IPS-15b (cell line): ENCODE measurements around the gene MYBPC1.
A peak's percentile ranks its signal among the peaks of the same experiment; 100 is the strongest.
"Not testable (repeated sequence)": the region's sequence is repeated elsewhere in the genome, so short reads cannot be mapped to it uniquely, and the experiment has no call there.

Experiments
- H3K27me3 ChIP-seq: one replicate; pipeline ENCODE4 v1.6.1; 2013; ENCODE audit warnings: low read length; ENCODE audit not compliant: control insufficient read depth, insufficient read depth
- H3K36me3 ChIP-seq: one replicate; pipeline ENCODE4 v1.6.1; 2013; ENCODE audit warnings: low read length; ENCODE audit not compliant: control insufficient read depth, insufficient read depth
- H3K4me1 ChIP-seq: one replicate; pipeline ENCODE4 v1.6.1; 2013; ENCODE audit warnings: mild to moderate bottlenecking, low read length; ENCODE audit not compliant: control insufficient read depth, insufficient read depth
- H3K4me3 ChIP-seq: one replicate; pipeline ENCODE4 v1.5.1; 2013; ENCODE audit warnings: low read depth, low read length
- H3K9ac ChIP-seq: one replicate; pipeline ENCODE4 v1.6.1; 2013; ENCODE audit warnings: low read depth, mild to moderate bottlenecking, low read length
- H3K9me3 ChIP-seq: one replicate; pipeline ENCODE4 v1.6.1; 2013; ENCODE audit warnings: mild to moderate bottlenecking, low read length; ENCODE audit not compliant: control insufficient read depth, insufficient read depth

Gene MYBPC1, protein sequence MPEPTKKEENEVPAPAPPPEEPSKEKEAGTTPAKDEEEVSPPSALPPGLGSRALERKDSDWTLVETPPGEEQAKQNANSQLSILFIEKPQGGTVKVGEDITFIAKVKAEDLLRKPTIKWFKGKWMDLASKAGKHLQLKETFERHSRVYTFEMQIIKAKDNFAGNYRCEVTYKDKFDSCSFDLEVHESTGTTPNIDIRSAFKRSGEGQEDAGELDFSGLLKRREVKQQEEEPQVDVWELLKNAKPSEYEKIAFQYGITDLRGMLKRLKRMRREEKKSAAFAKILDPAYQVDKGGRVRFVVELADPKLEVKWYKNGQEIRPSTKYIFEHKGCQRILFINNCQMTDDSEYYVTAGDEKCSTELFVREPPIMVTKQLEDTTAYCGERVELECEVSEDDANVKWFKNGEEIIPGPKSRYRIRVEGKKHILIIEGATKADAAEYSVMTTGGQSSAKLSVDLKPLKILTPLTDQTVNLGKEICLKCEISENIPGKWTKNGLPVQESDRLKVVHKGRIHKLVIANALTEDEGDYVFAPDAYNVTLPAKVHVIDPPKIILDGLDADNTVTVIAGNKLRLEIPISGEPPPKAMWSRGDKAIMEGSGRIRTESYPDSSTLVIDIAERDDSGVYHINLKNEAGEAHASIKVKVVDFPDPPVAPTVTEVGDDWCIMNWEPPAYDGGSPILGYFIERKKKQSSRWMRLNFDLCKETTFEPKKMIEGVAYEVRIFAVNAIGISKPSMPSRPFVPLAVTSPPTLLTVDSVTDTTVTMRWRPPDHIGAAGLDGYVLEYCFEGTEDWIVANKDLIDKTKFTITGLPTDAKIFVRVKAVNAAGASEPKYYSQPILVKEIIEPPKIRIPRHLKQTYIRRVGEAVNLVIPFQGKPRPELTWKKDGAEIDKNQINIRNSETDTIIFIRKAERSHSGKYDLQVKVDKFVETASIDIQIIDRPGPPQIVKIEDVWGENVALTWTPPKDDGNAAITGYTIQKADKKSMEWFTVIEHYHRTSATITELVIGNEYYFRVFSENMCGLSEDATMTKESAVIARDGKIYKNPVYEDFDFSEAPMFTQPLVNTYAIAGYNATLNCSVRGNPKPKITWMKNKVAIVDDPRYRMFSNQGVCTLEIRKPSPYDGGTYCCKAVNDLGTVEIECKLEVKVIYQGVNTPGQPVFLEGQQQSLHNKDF

DNA sequence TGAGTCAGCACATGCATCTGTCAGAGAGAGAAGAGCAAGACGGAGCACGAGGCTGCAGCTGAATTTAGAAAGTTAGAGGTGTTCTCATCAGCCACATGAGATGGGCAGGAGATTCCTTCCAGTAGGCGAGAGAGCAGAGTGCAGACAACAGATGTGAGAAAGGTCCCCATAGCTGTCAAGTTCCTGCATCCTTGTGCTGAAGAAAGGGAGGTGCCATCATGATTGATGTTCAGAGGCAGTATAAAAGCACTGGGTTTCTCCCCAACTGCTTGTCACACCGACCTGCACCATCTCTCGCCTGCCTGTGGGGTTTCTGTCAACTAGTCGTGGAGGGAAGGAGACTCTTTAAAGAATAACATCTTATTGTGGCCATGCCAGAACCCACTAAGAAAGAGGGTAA is at the start of gene MYBPC1:
TSS of gene MYBPC1 (plus strand) at position 272 of the 400 bp plus-strand sequence. CDS start at position 372, 100 bp downstream.
- H3K27me3 ChIP-seq, result no peaks in the 10 kb centered on the region
- no peaks in the 10 kb centered on the region for H3K36me3 ChIP-seq
- H3K9ac ChIP-seq, result no peak within 1 kb of the TSS

DNA sequence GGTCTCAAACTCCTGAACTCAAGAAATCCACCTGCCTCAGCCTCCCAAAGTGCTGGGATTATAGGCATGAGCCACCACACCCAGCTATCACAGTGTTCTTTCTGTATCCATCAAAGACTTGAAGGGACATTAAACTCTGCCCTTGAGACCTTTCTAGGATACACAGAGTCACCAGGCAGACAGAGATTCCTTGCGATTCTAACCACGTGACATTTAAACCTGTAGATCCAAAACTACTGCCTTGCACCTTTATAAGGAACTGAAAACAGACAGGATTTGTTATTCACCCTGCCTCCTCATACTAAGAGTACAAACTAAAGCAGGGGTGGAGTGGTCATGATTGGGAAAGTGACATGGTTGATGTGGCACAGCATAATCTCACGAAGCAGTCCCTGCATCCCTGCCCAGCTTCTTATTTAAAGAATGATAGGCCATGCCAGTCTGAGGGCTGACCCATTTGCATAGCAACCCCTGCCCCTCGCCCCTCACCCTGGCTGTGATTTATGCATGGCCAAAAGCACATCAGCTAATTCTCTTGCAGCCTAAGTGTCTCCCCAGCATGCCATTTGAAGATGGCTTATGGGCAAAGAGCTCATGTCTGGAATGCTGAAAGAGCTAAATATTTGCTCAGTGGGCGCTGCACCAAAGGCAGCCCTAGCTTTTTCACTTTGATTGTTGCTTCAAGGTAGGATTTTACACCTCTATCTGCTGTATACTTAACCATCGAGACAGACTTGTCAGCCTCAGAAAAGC is 43.2 kb upstream of the MYBPC1 start:
- no peaks in the 10 kb centered on the region for H3K36me3 ChIP-seq
- no peaks in the 10 kb centered on the region for H3K9me3 ChIP-seq
- no peaks in the 10 kb centered on the region for H3K4me1 ChIP-seq
- H3K27me3 ChIP-seq, result no peaks in the 10 kb centered on the region
- H3K9ac ChIP-seq, result no peak overlapping the region
- H3K4me3 ChIP-seq, result no peak overlapping the region

More for the DNA sequence above, at the start of gene MYBPC1:
- Histone ChIP-seq H3K4me3 (no peak within 1 kb of the TSS), H3K4me1 (peaks cover 4% of the 10 kb centered on the region), H3K9me3 (no peaks in the 10 kb centered on the region)

- Histone ChIP-seq H3K4me1 (no peaks in the 10 kb centered on the region), H3K9me3 (no peaks in the 10 kb centered on the region), H3K27me3 (no peaks in the 10 kb centered on the region), H3K4me3 (no peak overlapping the region), H3K9ac (peak overlapping the region; percentile 5), H3K36me3 (no peaks in the 10 kb centered on the region)
Measured at GRCh38 chr12:101552277-101552676, 42.5 kb upstream of the MYBPC1 start.

DNA sequence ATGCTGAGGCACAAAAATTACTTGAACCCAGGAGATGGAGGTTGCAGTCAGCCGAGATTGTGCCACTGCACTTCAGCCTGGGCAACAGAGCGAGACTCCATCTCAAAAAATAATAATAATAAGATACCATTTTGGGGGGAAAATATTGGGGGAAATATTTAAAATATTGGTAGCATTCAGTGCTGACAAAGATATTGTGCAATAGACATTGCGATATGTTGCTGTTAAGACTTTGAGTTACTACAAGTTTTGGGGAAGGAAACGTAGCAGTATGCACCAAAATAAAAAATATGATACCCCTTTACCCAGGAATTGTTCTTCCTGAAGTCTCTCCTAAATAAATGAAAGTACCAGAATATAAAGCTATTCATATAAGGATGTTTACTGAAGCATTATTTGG is 37.7 kb upstream of the MYBPC1 start:
- Histone ChIP-seq H3K4me1 (no peaks in the 10 kb centered on the region), H3K27me3 (no peaks in the 10 kb centered on the region), H3K9ac (no peak overlapping the region), H3K9me3 (no peaks in the 10 kb centered on the region), H3K36me3 (no peaks in the 10 kb centered on the region), H3K4me3 (no peak overlapping the region)

DNA sequence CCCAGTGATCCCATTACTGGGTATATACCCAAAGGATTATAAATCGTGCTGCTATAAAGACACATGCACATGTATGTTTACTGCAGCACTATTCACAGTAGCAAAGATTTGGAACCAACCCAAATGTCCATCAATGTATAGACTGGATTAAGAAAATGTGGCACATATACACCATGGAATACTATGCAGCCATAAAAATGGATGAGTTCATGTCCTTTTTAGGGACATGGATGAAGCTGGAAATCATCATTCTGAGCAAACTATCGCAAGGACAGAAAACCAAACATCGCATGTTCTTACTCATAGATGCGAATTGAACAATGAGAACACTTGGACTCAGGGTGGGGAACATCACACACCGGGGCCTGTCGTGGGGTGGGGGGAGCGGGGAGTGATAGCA is 36.0 kb upstream of the MYBPC1 start:
- not testable (repeated sequence) for H3K9me3 ChIP-seq, H3K36me3 ChIP-seq, H3K4me3 ChIP-seq, H3K9ac ChIP-seq, H3K4me1 ChIP-seq, H3K27me3 ChIP-seq

DNA sequence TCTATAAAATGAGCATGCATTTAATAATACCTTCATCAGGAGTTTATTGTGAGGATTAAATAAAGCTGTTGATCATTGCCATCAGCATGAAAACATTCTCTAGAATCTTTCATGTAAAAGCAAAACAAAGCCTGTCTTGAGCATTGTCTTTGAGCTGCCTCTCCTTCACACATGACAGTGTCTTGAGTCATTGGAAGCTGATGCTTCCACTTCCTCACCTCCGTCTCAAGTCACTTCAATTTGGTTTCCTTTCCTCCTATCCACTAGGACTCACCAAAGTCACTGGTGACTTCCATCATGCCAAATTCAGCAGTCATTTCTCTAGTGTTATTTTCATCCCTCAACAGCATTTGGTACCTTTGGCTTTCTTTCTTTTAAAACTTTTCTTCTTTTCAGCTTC is 31.6 kb upstream of the MYBPC1 start:
- Histone ChIP-seq H3K9me3 (no peaks in the 10 kb centered on the region), H3K9ac (no peak overlapping the region), H3K4me3 (no peak overlapping the region), H3K4me1 (peaks cover 25% of the 10 kb centered on the region), H3K27me3 (no peaks in the 10 kb centered on the region), H3K36me3 (no peaks in the 10 kb centered on the region)

DNA sequence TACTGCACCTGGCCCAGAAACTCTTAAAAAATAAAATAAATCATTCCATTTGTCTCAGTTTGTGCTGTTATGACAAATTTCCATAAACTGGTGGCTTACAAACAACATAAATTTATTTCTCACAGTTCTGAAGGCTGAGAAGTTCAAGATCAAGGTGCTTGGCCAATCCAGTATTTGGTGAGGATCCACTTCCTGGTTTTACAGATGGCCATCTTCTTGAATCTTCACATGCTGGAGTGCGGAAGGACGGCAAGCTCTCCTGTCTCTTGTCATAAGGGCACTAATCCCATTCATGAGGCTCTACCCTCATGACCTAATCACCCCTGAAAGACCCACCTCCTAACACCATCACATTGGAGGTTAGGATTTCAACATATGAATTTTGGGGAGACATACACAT is 29.9 kb upstream of the MYBPC1 start:
- H3K9ac ChIP-seq, result no peak overlapping the region
- H3K27me3 ChIP-seq, result no peaks in the 10 kb centered on the region
- H3K9me3 ChIP-seq, result no peaks in the 10 kb centered on the region
- H3K36me3 ChIP-seq, result no peaks in the 10 kb centered on the region
- H3K4me1 ChIP-seq, result peaks cover 25% of the 10 kb centered on the region
- H3K4me3 ChIP-seq, result no peak overlapping the region

- Histone ChIP-seq H3K36me3 (no peaks in the 10 kb centered on the region), H3K9me3 (no peaks in the 10 kb centered on the region), H3K27me3 (no peaks in the 10 kb centered on the region), H3K4me1 (peaks cover 25% of the 10 kb centered on the region), H3K9ac (peak overlapping the region; percentile 28), H3K4me3 (peak overlapping the region; percentile 4)
Measured at GRCh38 chr12:101566318-101566717, 28.5 kb upstream of the MYBPC1 start.

DNA sequence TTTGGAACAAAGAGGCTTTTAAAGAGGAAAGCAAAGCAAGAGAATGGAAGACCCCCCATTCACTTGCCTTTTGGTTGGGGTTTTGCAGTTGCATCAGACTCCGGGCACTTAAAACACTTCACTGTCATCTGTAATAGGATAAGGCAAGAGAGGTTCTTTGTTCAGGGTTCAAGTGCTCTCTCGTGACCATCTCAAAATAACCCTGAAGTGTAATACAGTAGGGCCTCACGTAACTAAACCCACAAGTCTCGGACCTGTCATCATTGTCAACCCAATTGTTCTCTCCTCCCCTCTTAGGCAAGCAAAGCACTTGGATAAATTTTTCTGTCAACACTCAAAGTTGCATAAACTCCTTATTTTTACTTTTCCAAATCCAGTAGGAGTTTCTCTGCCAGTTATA is 26.9 kb upstream of the MYBPC1 start:
- H3K4me3 ChIP-seq, result no peak overlapping the region
- H3K4me1 ChIP-seq, result peaks cover 25% of the 10 kb centered on the region
- H3K9me3 ChIP-seq, result no peaks in the 10 kb centered on the region
- no peaks in the 10 kb centered on the region for H3K27me3 ChIP-seq
- no peak overlapping the region for H3K9ac ChIP-seq
- no peaks in the 10 kb centered on the region for H3K36me3 ChIP-seq

DNA sequence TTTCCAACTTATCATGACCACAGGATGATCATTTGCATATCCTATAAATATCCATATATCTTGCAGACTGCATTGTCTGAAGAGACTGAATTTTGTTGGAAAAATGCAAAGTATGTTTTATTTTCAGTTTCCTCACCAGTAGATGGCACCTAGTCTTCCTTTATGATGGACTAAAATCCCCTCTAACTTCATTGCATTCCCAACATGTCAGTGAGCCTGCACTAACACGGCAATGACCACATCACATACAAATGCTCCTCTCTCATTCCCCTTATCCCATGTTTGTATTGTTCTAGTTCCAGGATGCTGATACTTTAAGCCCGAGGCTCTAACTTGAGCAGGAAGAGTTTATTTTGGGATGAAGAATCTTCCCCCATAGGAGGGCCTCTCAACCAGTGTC is 24.7 kb upstream of the MYBPC1 start:
- Histone ChIP-seq H3K36me3 (no peaks in the 10 kb centered on the region), H3K27me3 (no peaks in the 10 kb centered on the region), H3K9me3 (no peaks in the 10 kb centered on the region), H3K9ac (no peak overlapping the region), H3K4me3 (no peak overlapping the region), H3K4me1 (peaks cover 23% of the 10 kb centered on the region)

DNA sequence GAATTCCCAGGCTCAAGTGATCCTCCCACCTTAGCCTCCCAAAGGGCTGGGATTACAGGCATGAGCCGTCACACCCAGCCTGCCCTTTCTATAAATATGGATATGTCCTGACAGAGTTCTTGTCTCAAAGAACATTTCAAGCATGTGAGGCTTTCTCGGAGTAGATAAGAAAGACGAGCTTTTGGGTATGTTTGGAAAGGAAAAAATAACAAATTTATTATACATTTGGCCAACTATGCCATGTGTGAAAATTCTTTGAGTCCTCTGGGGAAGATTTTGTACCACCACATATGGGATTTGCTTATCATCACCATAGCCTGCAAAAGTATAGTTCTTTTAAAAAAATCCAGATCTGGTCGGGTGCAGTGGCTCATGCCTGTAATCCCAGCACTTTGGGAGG is 23.7 kb upstream of the MYBPC1 start:
- H3K4me1 ChIP-seq, result peaks cover 17% of the 10 kb centered on the region
- no peak overlapping the region for H3K9ac ChIP-seq
- no peaks in the 10 kb centered on the region for H3K9me3 ChIP-seq
- no peaks in the 10 kb centered on the region for H3K27me3 ChIP-seq
- H3K4me3 ChIP-seq, result no peak overlapping the region
- no peaks in the 10 kb centered on the region for H3K36me3 ChIP-seq
